Tibial nerve (tissue), 4 donors: Measurements from ENCODE around the gene ANGPTL1. TPM values are rescaled to one million over a fixed set of nuclear protein-coding genes. Genes with fewer than 3 reads are reported as not detected.

ENCODE experiments used
- DNase-seq, 2 donors: peaks; one replicate each; pipeline ENCODE4 v3.0.0-alpha.2; 2019; ENCODE audit warnings: low spot score in 2 of 2
- H3K27ac ChIP-seq, 4 donors: fragments of 200-600 bp; sonication (generic) in 3 of 4; one replicate each; pipeline ENCODE4 v1.5.1; 2017 to 2019; ENCODE audit warnings: mild to moderate bottlenecking in 1 of 4
- H3K27me3 ChIP-seq, 2 donors: fragments of 200-600 bp; sonication (generic) in 1 of 2; one replicate each; pipeline versions ENCODE4 v1.5.1 to v1.6.0; 2017 to 2019
- H3K36me3 ChIP-seq, 3 donors: fragments of 200-600 bp; sonication (generic); one replicate each; pipeline ENCODE4 v1.5.1; 2018 to 2019
- H3K4me1 ChIP-seq, 4 donors: fragments of 200-600 bp; sonication (generic) in 3 of 4; one replicate each; pipeline ENCODE4 v1.5.1; 2017 to 2019
- H3K4me3 ChIP-seq, 4 donors: fragments of 200-600 bp; sonication (generic) in 3 of 4; one replicate each; pipeline ENCODE4 v1.5.1; 2017 to 2019; ENCODE audit warnings: mild to moderate bottlenecking in 1 of 4, moderate library complexity in 1 of 4
- H3K9me3 ChIP-seq, 4 donors: fragments of 200-600 bp; sonication (generic) in 3 of 4; one replicate each; pipeline ENCODE4 v1.5.1; 2017 to 2019
- EP300 ChIP-seq, 2 donors: sonication (generic); formaldehyde crosslinking; IDR thresholded peaks; one replicate each; pipeline ENCODE4 v1.6.1; 2017; ENCODE audit warnings: antibody characterized with exemption in 2 of 2, mild to moderate bottlenecking in 1 of 2
- POLR2A ChIP-seq, 2 donors: fragments of 450-650 bp; IDR thresholded peaks; one replicate each; pipeline ENCODE4 v1.6.1; 2017; ENCODE audit warnings: antibody characterized with exemption in 2 of 2, mild to moderate bottlenecking in 2 of 2, moderate library complexity in 2 of 2
- WGBS, 2 donors: methylation state at CpG; one replicate each; pipeline ENCODE4 v1.1.5; 2018; 5-methylcytosine and 5-hydroxymethylcytosine counted together
- total RNA-seq, 4 donors: library from RNA; depleted of rRNA; stranded (reverse); fragments of >200 nt; gene quantifications; one replicate each; pipeline ENCODE4 v1.1.0, GENCODE V29; 2016
- TF ChIP-seq, protein P1 (sequence below), 5 experiments: fragments of 200-600 bp in 3 of 5; fragments of 450-650 bp in 2 of 5; sonication (generic) in 3 of 5; IDR thresholded peaks; one replicate each; pipeline ENCODE4 v1.5.1; 2016 to 2019; ENCODE audit warnings: antibody characterized with exemption in 5 of 5, mild to moderate bottlenecking in 3 of 5, moderate library complexity in 2 of 5

The ANGPTL1 gene
- total RNA-seq, 4 donors from 2014 or later, result 25.2 to 40.8 (median 30.5) TPM

DNA sequence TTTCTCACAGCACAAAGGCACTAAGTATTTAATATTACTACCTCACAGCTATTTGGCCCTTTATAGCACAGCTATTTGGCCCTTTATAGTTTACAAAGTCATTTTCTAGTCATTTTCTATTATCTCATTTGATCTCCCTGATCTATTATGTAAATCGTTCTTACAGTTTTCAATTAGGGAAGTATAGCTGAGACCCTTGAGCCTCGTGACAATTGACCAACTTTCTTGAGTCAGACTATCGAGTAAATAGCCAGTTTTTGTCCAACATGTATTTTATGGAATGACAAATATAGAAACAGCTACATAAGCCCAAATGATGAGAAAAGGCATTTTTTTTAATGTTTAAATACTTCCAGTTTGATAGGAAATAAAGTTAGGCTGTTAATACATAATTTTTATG, 7.0 kb upstream of the ANGPTL1 start:
- Histone ChIP-seq H3K36me3 (peaks cover 0 to 6% (median 0%) of the 10 kb centered on the region in 3 donors), H3K4me1 (no peaks in the 10 kb centered on the region), H3K27me3 (no peaks in the 10 kb centered on the region), H3K27ac (no peak overlapping the region), H3K4me3 (no peak overlapping the region), H3K9me3 (no peaks in the 10 kb centered on the region)
- TF ChIP-seq EP300 (IDR thresholded peaks at IDR 0.05) (no peak), POLR2A (IDR thresholded peaks at IDR 0.05) (no peak)
- TF ChIP-seq, protein P1, sequence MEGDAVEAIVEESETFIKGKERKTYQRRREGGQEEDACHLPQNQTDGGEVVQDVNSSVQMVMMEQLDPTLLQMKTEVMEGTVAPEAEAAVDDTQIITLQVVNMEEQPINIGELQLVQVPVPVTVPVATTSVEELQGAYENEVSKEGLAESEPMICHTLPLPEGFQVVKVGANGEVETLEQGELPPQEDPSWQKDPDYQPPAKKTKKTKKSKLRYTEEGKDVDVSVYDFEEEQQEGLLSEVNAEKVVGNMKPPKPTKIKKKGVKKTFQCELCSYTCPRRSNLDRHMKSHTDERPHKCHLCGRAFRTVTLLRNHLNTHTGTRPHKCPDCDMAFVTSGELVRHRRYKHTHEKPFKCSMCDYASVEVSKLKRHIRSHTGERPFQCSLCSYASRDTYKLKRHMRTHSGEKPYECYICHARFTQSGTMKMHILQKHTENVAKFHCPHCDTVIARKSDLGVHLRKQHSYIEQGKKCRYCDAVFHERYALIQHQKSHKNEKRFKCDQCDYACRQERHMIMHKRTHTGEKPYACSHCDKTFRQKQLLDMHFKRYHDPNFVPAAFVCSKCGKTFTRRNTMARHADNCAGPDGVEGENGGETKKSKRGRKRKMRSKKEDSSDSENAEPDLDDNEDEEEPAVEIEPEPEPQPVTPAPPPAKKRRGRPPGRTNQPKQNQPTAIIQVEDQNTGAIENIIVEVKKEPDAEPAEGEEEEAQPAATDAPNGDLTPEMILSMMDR (IDR thresholded peaks at IDR 0.05), result no peak
- DNase-seq, result no peak
- 73 to 79% methylated on average over 3 of the region's 3 CpGs for WGBS, 2 donors

GRCh38 chr1:178875936-178876335, 5.1 kb upstream of the ANGPTL1 start:
- peaks cover 0 to 19% (median 4%) of the 10 kb centered on the region in 4 donors for H3K4me1 ChIP-seq
- H3K4me3 ChIP-seq, result no peak overlapping the region
- no peak overlapping the region for H3K27ac ChIP-seq
- DNase-seq, result no peak
- TF ChIP-seq, protein P1 (IDR thresholded peaks at IDR 0.05), result no peak
- TF ChIP-seq POLR2A (IDR thresholded peaks at IDR 0.05) (no peak), EP300 (IDR thresholded peaks at IDR 0.05) (no peak)
- no peaks in the 10 kb centered on the region for H3K36me3 ChIP-seq
- no peaks in the 10 kb centered on the region for H3K9me3 ChIP-seq
- H3K27me3 ChIP-seq, result no peaks in the 10 kb centered on the region

DNA sequence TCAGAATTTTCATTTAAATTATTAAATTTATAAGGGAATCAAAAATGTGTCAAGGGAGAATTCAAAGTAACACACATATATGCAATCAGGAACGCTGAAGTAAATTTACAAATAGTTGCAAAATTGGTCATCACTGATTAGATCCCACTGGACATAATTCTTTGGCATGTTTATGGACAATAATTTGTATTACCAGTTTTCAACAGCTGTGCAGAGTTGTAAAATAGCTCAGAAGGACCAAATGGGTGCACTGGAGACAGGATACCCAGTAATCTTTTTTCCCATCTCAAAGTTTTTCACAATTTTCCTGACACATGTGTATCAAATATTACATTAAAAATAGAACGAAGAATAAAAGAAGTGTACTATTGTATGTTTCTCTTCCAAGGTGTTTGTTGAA, 4.1 kb upstream of the ANGPTL1 start:
- no peaks in the 10 kb centered on the region for H3K36me3 ChIP-seq
- no peak overlapping the region for H3K27ac ChIP-seq
- DNase-seq, result no peak
- H3K4me1 ChIP-seq, result peaks cover 0 to 27% (median 4%) of the 10 kb centered on the region in 4 donors
- H3K27me3 ChIP-seq, result no peaks in the 10 kb centered on the region
- no peak for TF ChIP-seq POLR2A (IDR thresholded peaks at IDR 0.05)
- no peak for TF ChIP-seq EP300 (IDR thresholded peaks at IDR 0.05)
- TF ChIP-seq, protein P1 (IDR thresholded peaks at IDR 0.05), result no peak
- no peaks in the 10 kb centered on the region for H3K9me3 ChIP-seq
- H3K4me3 ChIP-seq, result no peak overlapping the region
- 97 to 98% methylated on average over 2 of the region's 2 CpGs for WGBS, 2 donors

DNA sequence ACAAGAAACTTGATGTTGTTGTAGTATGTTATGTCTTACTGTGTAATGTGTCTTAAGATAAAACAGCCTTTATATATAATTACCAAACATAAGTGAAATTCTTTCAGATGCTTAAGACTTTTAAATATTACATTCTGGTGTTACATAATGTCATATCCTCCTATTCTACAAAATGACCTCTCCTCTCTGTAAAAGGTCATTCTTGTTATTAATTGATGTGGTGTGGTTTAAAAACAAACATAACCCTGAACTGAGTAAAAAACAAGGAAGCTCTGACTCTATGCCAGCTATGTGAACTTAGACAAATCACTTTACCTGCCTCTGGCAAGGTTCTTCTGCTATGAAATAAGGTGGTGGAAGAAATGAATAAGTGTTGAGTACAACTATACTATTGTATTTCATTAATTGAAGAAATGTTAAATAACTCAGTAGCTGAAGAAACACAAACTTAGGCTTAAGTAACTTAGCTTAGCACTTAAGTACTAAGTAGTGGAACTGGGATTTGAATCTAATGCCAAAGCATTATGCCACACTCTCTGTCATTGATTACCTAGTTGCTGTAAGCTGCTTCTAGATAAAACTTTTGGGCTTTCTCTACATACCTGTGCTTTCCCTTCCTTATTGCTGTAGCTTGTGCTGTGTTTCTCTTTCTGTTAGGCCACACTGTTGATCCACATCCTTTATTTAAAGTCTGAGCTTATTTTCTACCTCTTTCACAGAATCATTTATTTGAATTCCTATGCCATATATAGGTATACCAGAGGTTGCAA, 859 bp upstream of the ANGPTL1 start:
- no peaks in the 10 kb centered on the region for H3K9me3 ChIP-seq
- H3K36me3 ChIP-seq, result no peaks in the 10 kb centered on the region
- peak overlapping the region in 3 of 4 donors; percentile 45 to 70 (median 59) for H3K27ac ChIP-seq
- TF ChIP-seq, protein P1 (IDR thresholded peaks at IDR 0.05), result no peak
- TF ChIP-seq EP300 (IDR thresholded peaks at IDR 0.05), result no peak
- TF ChIP-seq POLR2A (IDR thresholded peaks at IDR 0.05), result no peak
- no peak overlapping the region for H3K4me3 ChIP-seq
- DNase-seq, result no peak
- no peaks in the 10 kb centered on the region for H3K27me3 ChIP-seq
- peaks cover 0 to 42% (median 6%) of the 10 kb centered on the region in 4 donors for H3K4me1 ChIP-seq

- no peaks in the 10 kb centered on the region for H3K27me3 ChIP-seq
- no peak for TF ChIP-seq EP300 (IDR thresholded peaks at IDR 0.05)
- TF ChIP-seq POLR2A (IDR thresholded peaks at IDR 0.05), result no peak
- TF ChIP-seq, protein P1 (IDR thresholded peaks at IDR 0.05), result no peak
- peak overlapping the region in 1 of 4 donors; percentile 81 for H3K27ac ChIP-seq
- WGBS, 2 donors, result 22 to 23% methylated on average over 1 of the region's 1 CpG
- no peaks in the 10 kb centered on the region for H3K9me3 ChIP-seq
- no peaks in the 10 kb centered on the region for H3K36me3 ChIP-seq
- no peak for DNase-seq
- H3K4me1 ChIP-seq, result peaks cover 0 to 47% (median 7%) of the 10 kb centered on the region in 4 donors
- H3K4me3 ChIP-seq, result peak overlapping the region in 2 of 4 donors; percentile 4 to 43
Measured at GRCh38 chr1:178870221-178870620, 656 bp downstream of the ANGPTL1 start.
